Skeletal muscle tissue (tissue), 4 donors: ENCODE measurements around the gene CTTN. TPM values are rescaled to one million over a fixed set of nuclear protein-coding genes. Genes with fewer than 3 reads are reported as not detected.

Experiments
- H3K27ac ChIP-seq: one replicate; pipeline ENCODE4 v1.7.0; 2013; ENCODE audit warnings: mild to moderate bottlenecking, low read depth, low read length, inconsistent platforms
- H3K27me3 ChIP-seq, 3 donors: one replicate each; pipeline ENCODE4 v1.7.0; 2013; ENCODE audit warnings: low read length in 3 of 3; ENCODE audit not compliant: control insufficient read depth in 3 of 3, insufficient read depth in 3 of 3
- H3K36me3 ChIP-seq, 3 donors: one replicate each; pipeline ENCODE4 v1.7.0; 2013; ENCODE audit warnings: low read length in 3 of 3; ENCODE audit not compliant: control insufficient read depth in 3 of 3, insufficient read depth in 3 of 3
- H3K4me1 ChIP-seq, 3 donors: one replicate each; pipeline ENCODE4 v1.7.0; 2013; ENCODE audit warnings: low read length in 3 of 3, mild to moderate bottlenecking in 3 of 3; ENCODE audit not compliant: control insufficient read depth in 3 of 3, insufficient read depth in 3 of 3
- H3K4me3 ChIP-seq, 3 donors: one replicate each; pipeline ENCODE4 v1.7.0; 2013; ENCODE audit warnings: low read length in 3 of 3
- H3K9ac ChIP-seq, 3 donors: one replicate each; pipeline ENCODE4 v1.7.0; 2013; ENCODE audit warnings: low read length in 3 of 3, mild to moderate bottlenecking in 3 of 3, moderate library complexity in 2 of 3, low read depth in 1 of 3
- H3K9me3 ChIP-seq, 3 donors: one replicate each; pipeline ENCODE4 v1.7.0; 2013; ENCODE audit warnings: low read length in 3 of 3; ENCODE audit not compliant: control insufficient read depth in 3 of 3
- total RNA-seq: library from RNA; depleted of rRNA; stranded (reverse); fragments of >200 nt; gene quantifications from one replicate; pipeline ENCODE4 v1.2.3, GENCODE V29; 2014
- donor health status: Osteomylitis.

Gene CTTN
- total RNA-seq, 1 donor from 2014 or later, result 71.5 TPM

- Histone ChIP-seq H3K9me3 (no peaks in the 10 kb centered on the region), H3K36me3 (no peaks in the 10 kb centered on the region), H3K27me3 (no peaks in the 10 kb centered on the region), H3K9ac (no peak overlapping the region), H3K4me3 (no peak overlapping the region), H3K27ac (no peak overlapping the region), H3K4me1 (peaks cover 10 to 14% (median 13%) of the 10 kb centered on the region in 3 donors)
These were observed 3.9 kb upstream of the CTTN start for GRCh38 chr11:70394211-70394950.

GRCh38 chr11:70397336-70397982 lies 870 bp upstream of the CTTN start:
- Histone ChIP-seq H3K27me3 (no peaks in the 10 kb centered on the region), H3K9ac (peak overlapping the region; percentile 63 to 87 (median 81)), H3K4me3 (peak overlapping the region; percentile 82 to 96 (median 88)), H3K9me3 (no peaks in the 10 kb centered on the region), H3K27ac (peak overlapping the region; percentile 87), H3K36me3 (no peaks in the 10 kb centered on the region), H3K4me1 (peaks cover 22 to 31% (median 29%) of the 10 kb centered on the region in 3 donors)

GRCh38 chr11:70398834-70399680 lies 728 bp downstream of the CTTN start:
- no peaks in the 10 kb centered on the region for H3K36me3 ChIP-seq
- H3K27me3 ChIP-seq, result no peaks in the 10 kb centered on the region
- peak overlapping the region; percentile 76 to 96 (median 88) for H3K4me3 ChIP-seq
- peaks cover 22 to 36% (median 30%) of the 10 kb centered on the region in 3 donors for H3K4me1 ChIP-seq
- peak overlapping the region; percentile 76 to 87 (median 84) for H3K9ac ChIP-seq
- H3K9me3 ChIP-seq, result no peaks in the 10 kb centered on the region
- peak overlapping the region; percentile 87 for H3K27ac ChIP-seq

GRCh38 chr11:70399681-70400112 lies 1.4 kb downstream of the CTTN start:
- H3K36me3 ChIP-seq, result no peaks in the 10 kb centered on the region
- H3K9ac ChIP-seq, result peak overlapping the region; percentile 76 to 87 (median 84)
- no peaks in the 10 kb centered on the region for H3K9me3 ChIP-seq
- H3K27me3 ChIP-seq, result no peaks in the 10 kb centered on the region
- H3K4me3 ChIP-seq, result peak overlapping the region; percentile 76 to 96 (median 88)
- peaks cover 22 to 36% (median 30%) of the 10 kb centered on the region in 3 donors for H3K4me1 ChIP-seq
- peak overlapping the region; percentile 87 for H3K27ac ChIP-seq

- Histone ChIP-seq H3K9ac (no peak overlapping the region), H3K27ac (peak overlapping the region; percentile 87), H3K4me3 (no peak overlapping the region), H3K27me3 (no peaks in the 10 kb centered on the region), H3K4me1 (peaks cover 22 to 36% (median 30%) of the 10 kb centered on the region in 3 donors), H3K9me3 (no peaks in the 10 kb centered on the region), H3K36me3 (peaks cover 0 to under 1% (median under 1%) of the 10 kb centered on the region in 3 donors)
These were observed 2.3 kb downstream of the CTTN start for GRCh38 chr11:70400643-70401042.

- no peaks in the 10 kb centered on the region for H3K27me3 ChIP-seq
- H3K27ac ChIP-seq, result no peak overlapping the region
- H3K9ac ChIP-seq, result no peak overlapping the region
- H3K4me3 ChIP-seq, result no peak overlapping the region
- H3K36me3 ChIP-seq, result peaks cover 7 to 9% (median 8%) of the 10 kb centered on the region in 3 donors
- no peaks in the 10 kb centered on the region for H3K9me3 ChIP-seq
- H3K4me1 ChIP-seq, result peaks cover 22 to 35% (median 30%) of the 10 kb centered on the region in 3 donors
These were observed 3.7 kb downstream of the CTTN start for GRCh38 chr11:70402016-70402415.

GRCh38 chr11:70402685-70403084 lies 4.4 kb downstream of the CTTN start:
- Histone ChIP-seq H3K27ac (no peak overlapping the region), H3K4me1 (peaks cover 17 to 28% (median 24%) of the 10 kb centered on the region in 3 donors)

GRCh38 chr11:70404244-70404643 lies 5.9 kb downstream of the CTTN start:
- Histone ChIP-seq H3K27me3 (no peaks in the 10 kb centered on the region), H3K27ac (no peak overlapping the region), H3K4me1 (peaks cover 13 to 23% (median 19%) of the 10 kb centered on the region in 3 donors), H3K36me3 (peaks cover 25 to 27% (median 26%) of the 10 kb centered on the region in 3 donors), H3K9me3 (no peaks in the 10 kb centered on the region), H3K9ac (no peak overlapping the region), H3K4me3 (no peak overlapping the region)

More at GRCh38 chr11:70402685-70403084, 4.4 kb downstream of the CTTN start:
- no peaks in the 10 kb centered on the region for H3K27me3 ChIP-seq
- H3K4me3 ChIP-seq, result no peak overlapping the region
- H3K9ac ChIP-seq, result no peak overlapping the region
- H3K9me3 ChIP-seq, result no peaks in the 10 kb centered on the region
- peaks cover 14 to 15% (median 14%) of the 10 kb centered on the region in 3 donors for H3K36me3 ChIP-seq

GRCh38 chr11:70405679-70406395 lies 7.5 kb downstream of the CTTN start:
- Histone ChIP-seq H3K9ac (no peak overlapping the region), H3K4me3 (no peak overlapping the region), H3K4me1 (peaks cover 0 to 8% (median 3%) of the 10 kb centered on the region in 3 donors), H3K27me3 (no peaks in the 10 kb centered on the region), H3K36me3 (peaks cover 40 to 42% (median 41%) of the 10 kb centered on the region in 3 donors), H3K27ac (no peak overlapping the region), H3K9me3 (no peaks in the 10 kb centered on the region)
